T-helper 1 cell treated with Interleukin-12 subunit alpha and Interleukin-12 subunit beta and Interleukin-4 antibody, amounts not matched to agents 30 μg/mL and 1 μg/mL, for 36 hours (primary cell): ENCODE measurements around the gene FOXQ1.
"Not testable (repeated sequence)": the region's sequence is repeated elsewhere in the genome, so short reads cannot be mapped to it uniquely, and the experiment has no call there.

Source experiments
- H3K27ac Mint-ChIP-seq: one replicate; pipeline ENCODE4 v1.8.0; 2021; ENCODE audit warnings: mild to moderate bottlenecking, mixed read lengths
- H3K27me3 Mint-ChIP-seq: one replicate; pipeline ENCODE4 v1.8.0; 2021; ENCODE audit warnings: low read depth, mixed read lengths
- H3K36me3 Mint-ChIP-seq: one replicate; pipeline ENCODE4 v1.8.0; 2021; ENCODE audit warnings: low read depth, mixed read lengths
- H3K4me1 Mint-ChIP-seq: one replicate; pipeline ENCODE4 v1.8.0; 2021; ENCODE audit warnings: low read depth, mixed read lengths
- H3K4me3 Mint-ChIP-seq: one replicate; pipeline ENCODE4 v1.8.0; 2021; ENCODE audit warnings: mild to moderate bottlenecking, moderate library complexity, mixed read lengths
- H3K9me3 Mint-ChIP-seq: one replicate; pipeline ENCODE4 v1.8.0; 2021; ENCODE audit warnings: mixed read lengths

The FOXQ1 gene

DNA sequence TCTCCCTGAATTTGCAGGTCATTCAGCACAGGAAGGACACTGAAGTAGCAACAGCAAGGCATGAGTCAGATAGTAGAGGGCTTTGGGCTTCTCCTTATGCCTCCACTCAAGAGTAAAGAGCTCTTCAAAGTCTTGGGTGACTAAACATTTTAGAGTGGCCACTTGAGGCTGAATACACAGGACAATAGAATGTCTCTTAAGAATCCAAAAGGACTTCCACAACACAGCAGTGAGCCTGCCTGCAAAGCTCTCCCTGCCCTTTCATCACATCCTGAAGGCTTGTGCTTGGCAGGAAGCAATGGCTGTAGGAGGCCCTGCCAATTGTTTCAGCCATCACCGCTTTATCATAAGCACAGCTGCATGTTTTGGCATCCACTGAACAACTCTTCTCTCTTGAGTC, 36.8 kb downstream of the FOXQ1 start:
- Mint-ChIP-seq H3K4me1 (no peaks in the 10 kb centered on the region), H3K9me3 (peaks cover 19% of the 10 kb centered on the region), H3K27me3 (peaks cover 42% of the 10 kb centered on the region), H3K4me3 (no peak overlapping the region), H3K27ac (no peak overlapping the region), H3K36me3 (peaks cover 4% of the 10 kb centered on the region)

DNA sequence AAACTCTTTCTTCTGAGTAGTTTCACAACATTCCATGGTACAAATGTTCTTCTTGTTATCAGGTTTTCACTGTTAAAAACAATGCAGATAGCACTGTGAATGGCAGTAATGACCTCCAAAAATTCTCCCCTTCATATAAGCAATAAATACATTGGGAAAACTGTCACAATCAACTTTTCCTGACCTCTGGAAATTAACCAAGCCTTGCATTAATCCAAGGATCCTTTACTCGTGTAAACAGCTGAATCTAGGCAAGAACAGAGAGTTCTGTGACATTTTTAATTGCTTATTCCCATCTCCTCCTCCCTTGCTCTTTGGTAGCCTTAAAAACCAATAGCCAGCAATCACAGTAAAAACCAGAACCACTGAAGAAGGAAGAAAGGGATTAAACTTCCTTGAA, 37.8 kb downstream of the FOXQ1 start:
- Mint-ChIP-seq H3K27me3 (peaks cover 37% of the 10 kb centered on the region), H3K9me3 (peaks cover 9% of the 10 kb centered on the region), H3K27ac (no peak overlapping the region), H3K4me1 (peaks cover 3% of the 10 kb centered on the region), H3K4me3 (no peak overlapping the region), H3K36me3 (no peaks in the 10 kb centered on the region)

DNA sequence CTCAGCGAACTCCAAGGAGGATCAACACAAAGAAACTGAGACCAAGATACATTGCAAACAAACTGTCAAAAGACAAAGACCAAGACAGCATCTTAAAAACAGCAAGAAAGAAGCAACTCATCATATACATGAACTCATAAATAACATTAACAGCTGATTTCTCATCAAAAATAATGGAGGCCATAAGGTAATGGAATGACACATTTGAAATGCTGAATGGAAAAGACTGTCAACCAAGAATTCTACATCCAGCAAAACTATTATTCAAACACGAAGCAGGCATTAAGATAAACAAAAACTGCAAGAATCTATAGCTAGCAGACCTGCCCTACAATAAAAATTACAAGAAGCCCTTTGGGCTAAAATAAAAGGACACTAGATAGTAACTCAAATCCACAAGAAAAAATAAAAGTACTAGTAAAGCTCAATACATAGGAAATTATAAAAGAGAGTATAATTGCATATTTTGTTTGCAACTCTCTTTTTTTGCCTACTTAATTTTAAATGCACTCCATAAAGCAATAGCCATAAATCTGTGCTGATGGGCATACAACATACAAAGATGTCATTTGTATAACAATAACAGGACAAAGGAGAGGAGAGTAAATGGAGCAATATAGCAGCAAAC, 39.6 kb downstream of the FOXQ1 start:
- Mint-ChIP-seq H3K4me3 (no peak overlapping the region), H3K9me3 (peaks cover 9% of the 10 kb centered on the region), H3K27me3 (peaks cover 34% of the 10 kb centered on the region), H3K27ac (no peak overlapping the region), H3K4me1 (peaks cover 4% of the 10 kb centered on the region), H3K36me3 (no peaks in the 10 kb centered on the region)

DNA sequence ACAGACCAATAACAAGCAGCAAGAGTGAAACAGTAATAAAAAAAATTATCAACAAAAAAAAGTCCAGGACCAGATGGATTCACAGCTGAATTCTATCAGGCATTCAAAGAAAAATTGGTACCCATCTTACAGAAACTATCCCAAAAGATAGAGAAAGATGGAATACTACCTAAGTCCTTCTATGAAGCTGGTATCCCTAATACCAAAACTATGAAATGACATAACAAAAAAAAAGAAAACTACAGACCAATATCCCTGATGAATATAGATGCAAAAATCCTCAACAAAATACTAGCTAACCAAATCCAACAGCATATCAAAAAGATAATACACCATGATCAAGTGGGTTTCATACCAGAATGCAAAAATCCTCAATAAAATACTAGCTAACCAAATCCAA, 43.2 kb downstream of the FOXQ1 start:
- H3K4me1 Mint-ChIP-seq, H3K36me3 Mint-ChIP-seq: not testable (repeated sequence)
- peaks cover 24% of the 10 kb centered on the region for H3K27me3 Mint-ChIP-seq

DNA sequence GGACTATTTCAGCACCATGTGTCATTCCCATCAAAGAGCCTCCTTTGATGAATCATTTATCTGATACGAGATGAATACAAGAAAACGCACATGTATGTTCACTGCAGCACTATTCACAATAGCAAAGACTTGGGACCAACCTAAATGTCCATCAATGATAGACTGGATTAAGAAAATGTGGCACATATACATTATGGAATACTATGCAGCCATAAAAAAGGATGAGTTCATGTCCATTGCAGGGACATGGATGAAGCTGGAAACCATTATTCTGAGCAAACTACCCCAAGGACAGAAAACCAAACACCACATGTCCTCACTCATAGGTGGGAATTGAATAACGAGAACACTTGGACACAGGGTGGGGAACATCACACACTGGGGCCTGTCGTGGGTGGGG, 49.8 kb downstream of the FOXQ1 start:
- not testable (repeated sequence) for H3K4me1 Mint-ChIP-seq, H3K9me3 Mint-ChIP-seq, H3K4me3 Mint-ChIP-seq, H3K27ac Mint-ChIP-seq, H3K36me3 Mint-ChIP-seq
- H3K27me3 Mint-ChIP-seq, result peaks cover 26% of the 10 kb centered on the region

More for the DNA sequence above, 43.2 kb downstream of the FOXQ1 start:
- not testable (repeated sequence) for H3K9me3 Mint-ChIP-seq, H3K4me3 Mint-ChIP-seq, H3K27ac Mint-ChIP-seq

DNA sequence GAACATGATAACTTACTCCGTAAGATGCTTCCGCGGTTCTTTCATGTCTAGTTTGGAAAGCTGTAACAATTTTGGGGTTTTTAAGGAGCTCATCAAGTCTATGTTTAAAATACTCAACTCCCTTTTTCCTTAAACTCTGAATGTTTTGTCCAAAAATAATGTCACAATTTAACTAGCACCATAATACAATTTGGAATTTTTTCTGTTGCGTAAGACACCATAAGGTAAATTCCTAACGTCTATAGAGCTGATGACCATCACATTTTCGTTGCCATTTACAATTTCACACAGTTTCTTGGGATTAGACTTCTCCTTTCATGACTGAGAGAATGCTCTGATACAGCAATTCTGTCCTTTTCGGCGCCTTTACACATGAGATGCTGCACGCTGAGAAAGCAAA, 50.7 kb downstream of the FOXQ1 start:
- H3K4me1 Mint-ChIP-seq, result no peaks in the 10 kb centered on the region
- no peaks in the 10 kb centered on the region for H3K36me3 Mint-ChIP-seq
- no peaks in the 10 kb centered on the region for H3K9me3 Mint-ChIP-seq
- H3K4me3 Mint-ChIP-seq, result no peak overlapping the region
- H3K27ac Mint-ChIP-seq, result no peak overlapping the region
- peaks cover 26% of the 10 kb centered on the region for H3K27me3 Mint-ChIP-seq

DNA sequence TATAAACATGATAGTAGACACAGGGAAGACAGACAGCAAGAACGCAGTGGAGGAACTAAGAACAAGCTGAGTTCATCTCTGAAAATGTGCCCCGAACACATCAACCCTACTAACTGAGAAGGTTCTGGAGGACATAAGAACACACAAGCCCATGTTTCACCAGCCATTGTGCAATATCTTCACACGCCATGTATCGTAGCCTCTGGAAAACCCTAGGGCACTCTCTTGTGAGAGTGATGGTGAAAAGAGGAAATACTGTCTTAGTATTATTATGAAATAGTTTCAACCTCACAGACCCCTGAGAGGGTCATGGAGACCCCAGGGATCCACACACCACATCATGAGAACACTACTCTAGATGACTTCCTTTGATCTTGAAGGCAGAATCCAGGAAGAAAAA, 51.4 kb downstream of the FOXQ1 start:
- Mint-ChIP-seq H3K9me3 (no peaks in the 10 kb centered on the region), H3K4me3 (no peak overlapping the region), H3K27ac (no peak overlapping the region), H3K36me3 (no peaks in the 10 kb centered on the region), H3K4me1 (no peaks in the 10 kb centered on the region), H3K27me3 (peaks cover 27% of the 10 kb centered on the region)

DNA sequence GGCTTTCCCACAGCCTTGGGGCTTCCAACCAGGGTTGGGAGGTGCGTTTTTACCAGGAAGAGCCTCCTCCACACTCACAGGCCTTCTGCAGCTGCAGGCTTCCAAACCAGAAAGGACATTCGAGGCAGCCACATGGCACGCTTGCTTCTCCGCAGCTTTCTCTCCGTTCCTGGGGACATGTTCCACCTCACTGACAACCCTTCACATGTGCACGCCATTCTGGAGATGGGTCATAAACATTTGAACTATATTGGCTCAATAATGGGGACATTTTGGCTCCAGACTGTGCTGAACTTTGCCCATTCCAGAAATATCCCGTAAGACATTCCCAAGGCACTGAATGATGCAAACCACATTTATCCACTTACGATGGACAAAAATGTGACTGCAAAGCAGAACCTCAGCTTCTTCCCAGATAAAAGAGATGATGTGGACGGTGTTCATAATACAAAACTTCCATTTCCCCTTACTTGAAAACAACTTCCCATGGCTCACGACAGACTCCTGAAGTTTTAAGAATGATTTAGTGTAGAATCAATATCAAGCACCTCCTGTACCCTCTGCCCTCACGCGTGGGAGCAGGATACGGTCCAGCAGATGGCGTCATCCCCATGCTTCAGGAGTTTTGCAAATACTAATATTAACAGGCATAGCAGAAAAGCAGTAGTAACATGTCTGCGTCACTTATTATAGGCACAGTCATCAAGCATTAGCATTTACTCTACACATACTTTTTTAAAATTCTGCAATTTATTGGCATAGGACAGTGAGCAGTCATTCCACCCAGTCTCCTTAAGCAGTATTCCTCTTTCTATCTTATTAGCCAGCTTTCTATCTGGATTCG, 52.1 kb downstream of the FOXQ1 start:
- no peak overlapping the region for H3K27ac Mint-ChIP-seq
- no peaks in the 10 kb centered on the region for H3K9me3 Mint-ChIP-seq
- H3K27me3 Mint-ChIP-seq, result peaks cover 33% of the 10 kb centered on the region
- no peaks in the 10 kb centered on the region for H3K4me1 Mint-ChIP-seq
- H3K4me3 Mint-ChIP-seq, result no peak overlapping the region
- no peaks in the 10 kb centered on the region for H3K36me3 Mint-ChIP-seq
